ENCODE results near the gene ZNF423.

ZNF423 gene

GRCh38 chr16:49743203-49743464, 112.8 kb downstream of the ZNF423 start:
- no peak for TF ChIP-seq CTCF (IDR thresholded peaks at IDR 0.05; ENCODE audit: low read depth, low read length)
- DNase-seq (ENCODE audit: extremely low read depth, low read depth): no peak

GRCh38 chr16:49742428-49743202, 113.3 kb downstream of the ZNF423 start:
- no peak for TF ChIP-seq CTCF (IDR thresholded peaks at IDR 0.05; ENCODE audit: low read depth, low read length)
- no peak for DNase-seq (ENCODE audit: extremely low read depth, low read depth)

GRCh38 chr16:49740256-49740655, 115.7 kb downstream of the ZNF423 start:
- DNase-seq (ENCODE audit: extremely low read depth, low read depth): no peak
- no peak for TF ChIP-seq CTCF (IDR thresholded peaks at IDR 0.05; ENCODE audit: low read depth, low read length)

- DNase-seq (ENCODE audit: extremely low read depth, low read depth): no peak
- TF ChIP-seq CTCF (IDR thresholded peaks at IDR 0.05; ENCODE audit: low read depth, low read length): no peak; the same call in 1 of the 2 replicates
Observed at GRCh38 chr16:49739381-49739780, 116.5 kb downstream of the ZNF423 start.

DNA sequence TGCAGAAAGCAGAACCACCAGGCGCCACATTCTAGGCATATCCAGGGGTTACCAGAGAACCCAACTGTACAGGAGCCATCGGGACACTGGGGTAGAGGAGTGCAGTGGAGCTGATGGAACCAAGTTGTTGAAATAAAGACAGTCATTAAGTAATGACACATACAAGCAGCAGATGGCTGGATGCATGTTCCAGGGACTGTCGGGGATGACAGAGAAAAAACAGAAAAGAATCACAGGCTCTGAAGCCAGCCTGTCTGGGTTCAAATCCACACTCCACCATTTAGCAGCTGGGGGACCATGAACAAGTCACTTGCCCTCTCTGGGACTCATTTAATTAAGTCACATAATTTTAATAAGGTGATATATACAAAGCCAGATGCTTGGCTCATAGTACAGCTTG, 117.1 kb downstream of the ZNF423 start:
- no peak for DNase-seq (ENCODE audit: extremely low read depth, low read depth)
- TF ChIP-seq CTCF (IDR thresholded peaks at IDR 0.05; ENCODE audit: low read depth, low read length): no peak

DNA sequence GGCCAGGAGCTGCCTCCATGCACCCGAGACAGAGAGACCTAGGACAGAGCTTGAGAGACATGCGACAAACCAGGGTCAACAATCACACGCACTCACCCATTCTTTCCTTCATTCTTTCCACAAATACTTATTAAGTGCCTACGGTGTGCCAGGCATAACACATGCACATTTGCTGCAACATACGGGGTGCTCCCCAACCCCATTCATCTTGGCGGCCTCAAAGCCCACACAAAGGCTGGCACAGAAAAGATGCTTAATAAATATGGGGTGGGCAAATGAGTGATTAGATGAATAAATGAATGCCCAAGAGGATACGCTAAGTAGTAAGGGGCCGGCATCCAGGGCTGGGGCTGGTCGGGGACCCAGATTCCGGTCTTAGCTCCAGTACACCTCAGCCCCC, 117.9 kb downstream of the ZNF423 start:
- no peak for TF ChIP-seq CTCF (IDR thresholded peaks at IDR 0.05; ENCODE audit: low read depth, low read length)
- DNase-seq (ENCODE audit: extremely low read depth, low read depth): no peak

DNA sequence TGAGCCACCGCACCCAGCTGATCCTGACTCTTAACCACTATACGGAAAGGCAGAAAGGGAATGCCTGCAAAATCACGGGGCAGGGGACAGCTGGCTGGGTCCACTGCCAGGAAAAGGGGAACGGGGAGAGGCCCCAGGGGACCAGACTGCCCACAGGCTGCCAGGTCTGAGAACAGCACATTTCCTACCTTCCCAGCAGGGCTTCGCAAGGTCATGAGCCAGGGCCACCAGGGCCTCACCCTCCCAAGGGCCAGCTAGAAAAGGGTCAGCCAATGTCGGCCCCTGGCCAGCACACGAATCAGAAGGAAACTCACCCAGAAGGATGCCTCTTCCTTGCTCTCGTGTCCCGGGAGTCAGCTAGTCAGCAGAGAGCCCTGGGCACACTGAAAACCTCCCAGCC, 118.4 kb downstream of the ZNF423 start:
- no peak for DNase-seq (ENCODE audit: extremely low read depth, low read depth)
- TF ChIP-seq CTCF (IDR thresholded peaks at IDR 0.05; ENCODE audit: low read depth, low read length): no peak

Data from AG09319 (cell line).